HEK293 (cell line): ENCODE results near the gene SLC25A1.
A peak's percentile ranks its signal among the peaks of the same experiment; 100 is the strongest.

Experiments used
- CTCF ChIP-seq: fragments of 450-650 bp; formaldehyde crosslinking; IDR thresholded peaks from 2 replicates; pipeline ENCODE4 v1.5.1; 2016; ENCODE audit warnings: missing biosample characterization, missing genetic modification characterization
- GLIS2 ChIP-seq: fragments of 450-650 bp; formaldehyde crosslinking; IDR thresholded peaks from 2 replicates; pipeline ENCODE4 v1.5.1; 2016; ENCODE audit warnings: missing biosample characterization, missing genetic modification characterization
- ZBTB1 ChIP-seq: fragments of 450-650 bp; formaldehyde crosslinking; IDR thresholded peaks from 2 replicates; pipeline ENCODE4 v1.5.1; 2016; ENCODE audit warnings: missing biosample characterization, missing genetic modification characterization
- ZNF211 ChIP-seq: fragments of 450-650 bp; formaldehyde crosslinking; IDR thresholded peaks from 2 replicates; pipeline ENCODE4 v1.5.1; 2016; ENCODE audit warnings: low read depth, missing biosample characterization, missing genetic modification characterization
- ZNF529 ChIP-seq: fragments of 450-650 bp; formaldehyde crosslinking; IDR thresholded peaks from 2 replicates; pipeline ENCODE4 v1.5.1; 2017; ENCODE audit warnings: missing genetic modification characterization, missing biosample characterization; ENCODE audit not compliant: insufficient replicate concordance
- ZNF560 ChIP-seq: fragments of 450-650 bp; formaldehyde crosslinking; IDR thresholded peaks from 2 replicates; pipeline ENCODE4 v1.5.1; 2017; ENCODE audit warnings: missing biosample characterization, missing genetic modification characterization, borderline replicate concordance
- ZNF561 ChIP-seq: fragments of 450-650 bp; IDR thresholded peaks from 2 replicates; pipeline ENCODE4 v1.5.1; 2018; ENCODE audit warnings: missing biosample characterization, missing genetic modification characterization, borderline replicate concordance
- ZNF621 ChIP-seq: fragments of 450-650 bp; formaldehyde crosslinking; IDR thresholded peaks from 2 replicates; pipeline ENCODE4 v1.5.1; 2017; ENCODE audit warnings: missing biosample characterization, missing genetic modification characterization
- ZNF629 ChIP-seq: fragments of 450-650 bp; formaldehyde crosslinking; IDR thresholded peaks from 2 replicates; pipeline ENCODE4 v1.5.1; 2017; ENCODE audit warnings: missing biosample characterization, missing genetic modification characterization

GRCh38 chr22:19175602-19176174 is 2.8 kb downstream of the SLC25A1 start:
- TF ChIP-seq ZNF560: no peak
- TF ChIP-seq CTCF (tag by site-specific recombination): 0 out of 2 replicates have a peak, but pooled peaks have one; percentile 30
- TF ChIP-seq ZNF621: no peak
- TF ChIP-seq GLIS2 (tag by site-specific recombination): no peak; the same call in 1 of the 2 replicates
- no peak for TF ChIP-seq ZBTB1 (tag by site-specific recombination)
- no peak for TF ChIP-seq ZNF529 (tag by site-specific recombination)
- TF ChIP-seq ZNF629 (tag by site-specific recombination): no peak
- TF ChIP-seq ZNF211: no peak
- TF ChIP-seq ZNF561 (tag by site-specific recombination): no peak
